CD4-positive, alpha-beta memory T cell (primary cell): Measurements from ENCODE around the gene PSMB2. TPM values are rescaled to one million over a fixed set of nuclear protein-coding genes. Genes with fewer than 3 reads are reported as not detected.

ENCODE experiments used
- CTCF ChIA-PET: fragments of 350-600 bp; sonication (Branson Sonifier 250); formaldehyde crosslinking; loops from one replicate; lab custom pipeline; 2021; ENCODE audit warnings: inconsistent platforms; ENCODE audit not compliant: partially characterized antibody; lab: Charles Lee
- POLR2A ChIA-PET: fragments of 350-600 bp; sonication (Branson Sonifier 250); formaldehyde crosslinking; loops from one replicate; lab custom pipeline; 2021; ENCODE audit not compliant: partially characterized antibody; lab: Charles Lee
- DNase-seq, 5 donors: peaks; one replicate each; pipeline versions ENCODE4 v3.0.0 to v3.0.0-alpha.2; 2020 to 2022; ENCODE audit warnings: mixed read lengths in 1 of 5
- H3K27ac ChIP-seq: one replicate; pipeline ENCODE4 v1.7.0; 2013; ENCODE audit warnings: low read depth, low read length
- H3K27me3 ChIP-seq: 2 replicates; pipeline ENCODE4 v1.7.0; 2013; ENCODE audit warnings: mild to moderate bottlenecking, low read length, moderate library complexity; ENCODE audit not compliant: insufficient read depth
- H3K36me3 ChIP-seq: 2 replicates; pipeline ENCODE4 v1.7.0; 2013; ENCODE audit warnings: mild to moderate bottlenecking, low read length, moderate library complexity; ENCODE audit not compliant: insufficient read depth
- H3K4me1 ChIP-seq: 2 replicates; pipeline ENCODE4 v1.7.0; 2013; ENCODE audit warnings: mild to moderate bottlenecking, low read length, moderate library complexity; ENCODE audit not compliant: insufficient read depth
- H3K4me3 ChIP-seq, 2 donors: one replicate each; pipeline ENCODE4 v1.7.0; 2013; ENCODE audit warnings: low read length in 2 of 2, mild to moderate bottlenecking in 1 of 2
- H3K9me3 ChIP-seq, 2 donors: one replicate each; pipeline ENCODE4 v1.7.0; 2013; ENCODE audit warnings: low read length in 2 of 2, control low read depth in 1 of 2; ENCODE audit not compliant: control insufficient read depth in 1 of 2
- H3K27ac Mint-ChIP-seq, 7 donors: one replicate each; pipeline ENCODE4 v1.8.0; 2020 to 2021; ENCODE audit warnings: mixed read lengths in 7 of 7, mild to moderate bottlenecking in 6 of 7, inconsistent platforms in 3 of 7, moderate library complexity in 3 of 7
- H3K27me3 Mint-ChIP-seq, 2 donors: one replicate each; pipeline ENCODE4 v1.8.0; 2020 to 2021; ENCODE audit warnings: mixed read lengths in 2 of 2
- H3K36me3 Mint-ChIP-seq, 2 donors: one replicate each; pipeline ENCODE4 v1.8.0; 2020 to 2021; ENCODE audit warnings: mixed read lengths in 2 of 2, inconsistent platforms in 1 of 2, mild to moderate bottlenecking in 1 of 2
- H3K4me1 Mint-ChIP-seq, 4 donors: one replicate each; pipeline ENCODE4 v1.8.0; 2020 to 2021; ENCODE audit warnings: mixed read lengths in 4 of 4, mild to moderate bottlenecking in 1 of 4
- H3K4me3 Mint-ChIP-seq, 8 donors: one replicate each; pipeline ENCODE4 v1.8.0; 2020 to 2021; ENCODE audit warnings: mixed read lengths in 8 of 8, mild to moderate bottlenecking in 7 of 8, moderate library complexity in 6 of 8, inconsistent platforms in 3 of 8
- H3K9me3 Mint-ChIP-seq, 8 donors: one replicate each; pipeline ENCODE4 v1.8.0; 2020 to 2021; ENCODE audit warnings: mixed read lengths in 8 of 8, mild to moderate bottlenecking in 5 of 8, inconsistent platforms in 3 of 8, moderate library complexity in 1 of 8
- intact Hi-C: fragments of 100-400 bp; cut with micrococcal nuclease; formaldehyde crosslinking; loops from one replicate; pipeline ENCODE4 v1.15.1; 2023
- polyA plus RNA-seq, 2 donors: library from polyadenylated mRNA; unstranded; fragments of 300-500 nt; fragmentation: Illumina TruSeq; gene quantifications; one replicate each; pipeline ENCODE4 v1.2.3, GENCODE V29; 2021
- total RNA-seq, 2 experiments: library from RNA; stranded (reverse); gene quantifications; one replicate each; pipeline ENCODE4 v1.2.3, GENCODE V29; 2021

PSMB2 gene
- total and polyA plus RNA-seq, 4 experiments from 2014 or later: 25.5 to 73.2 (median 49.6) TPM

GRCh38 chr1:35563166-35563565, 78.2 kb downstream of the PSMB2 start:
- Mint-ChIP-seq H3K27me3 (no peaks in the 10 kb centered on the region), H3K9me3 (no peaks in the 10 kb centered on the region), H3K4me1 (peaks cover 15 to 42% (median 21%) of the 10 kb centered on the region in 4 donors), H3K4me3 (no peak overlapping the region), H3K27ac (peak overlapping the region in 5 of 7 donors; percentile 22 to 83 (median 74)), H3K36me3 (peaks cover 5 to 38% of the 10 kb centered on the region in 2 donors)
- Histone ChIP-seq H3K36me3 (peaks cover 7% of the 10 kb centered on the region), H3K27ac (no peak overlapping the region), H3K4me3 (no peak overlapping the region), H3K9me3 (no peaks in the 10 kb centered on the region), H3K4me1 (peaks cover 14% of the 10 kb centered on the region), H3K27me3 (no peaks in the 10 kb centered on the region)
- no peak for DNase-seq
- intact Hi-C loops: loop anchor here (10.0 kb wide), 1 partner anchor 82 kb away; the partner anchor contains the start of gene PSMB2
- ChIA-PET POLR2A (interaction anchor here (1.0 to 1.8 kb wide), 2 partner anchors 57 to 112 kb away, joined by 3 to 8 read pairs; no protein-coding TSS in a partner anchor), CTCF (interaction anchor here (1.3 to 5.2 kb wide), 4 partner anchors 24 to 361 kb away, joined by 3 to 69 read pairs (median 4); no protein-coding TSS in a partner anchor)

- Mint-ChIP-seq H3K9me3 (no peaks in the 10 kb centered on the region), H3K4me3 (no peak overlapping the region), H3K27ac (peak overlapping the region in 5 of 7 donors; percentile 13 to 74 (median 50)), H3K36me3 (peaks cover 5 to 46% of the 10 kb centered on the region in 2 donors), H3K4me1 (peaks cover 15 to 52% (median 23%) of the 10 kb centered on the region in 4 donors), H3K27me3 (no peaks in the 10 kb centered on the region)
- CTCF ChIA-PET: interaction anchor here (0.8 to 5.2 kb wide), 7 partner anchors 23 to 360 kb away, joined by 3 to 69 read pairs (median 3); no protein-coding TSS in a partner anchor
- Histone ChIP-seq H3K36me3 (peaks cover 7% of the 10 kb centered on the region), H3K27ac (no peak overlapping the region), H3K4me1 (peaks cover 17% of the 10 kb centered on the region), H3K27me3 (no peaks in the 10 kb centered on the region), H3K9me3 (no peaks in the 10 kb centered on the region), H3K4me3 (no peak overlapping the region)
- DNase-seq: no peak
- POLR2A ChIA-PET: interaction anchor here (0.7 to 1.8 kb wide), 5 partner anchors 16 to 207 kb away, joined by 3 to 8 read pairs (median 3); partner anchors contain the start of gene CLSPN
- intact Hi-C loops: loop anchor here (10.0 kb wide), 1 partner anchor 83 kb away; the partner anchor contains the start of gene PSMB2
Measured at GRCh38 chr1:35561972-35562680, 79.2 kb downstream of the PSMB2 start.

- Mint-ChIP-seq H3K4me3 (peak overlapping the region in 2 of 8 donors; percentile 8 to 40), H3K4me1 (peaks cover 18 to 56% (median 26%) of the 10 kb centered on the region in 4 donors), H3K27me3 (no peaks in the 10 kb centered on the region), H3K9me3 (no peaks in the 10 kb centered on the region), H3K27ac (peak overlapping the region; percentile 6 to 72 (median 50)), H3K36me3 (peaks cover 5 to 46% of the 10 kb centered on the region in 2 donors)
- peaks cover 20% of the 10 kb centered on the region for H3K4me1 ChIP-seq
- intact Hi-C loops: loop anchor here (10.0 kb wide), 1 partner anchor 83 kb away; the partner anchor contains the start of gene PSMB2
- no peak for DNase-seq
- H3K9me3 ChIP-seq: no peaks in the 10 kb centered on the region
- H3K27me3 ChIP-seq: no peaks in the 10 kb centered on the region
- ChIA-PET CTCF (interaction anchor here (0.8 to 5.2 kb wide), 8 partner anchors 22 to 359 kb away, joined by 3 to 69 read pairs (median 4); no protein-coding TSS in a partner anchor), POLR2A (interaction anchor here (0.7 to 1.8 kb wide), 4 partner anchors 16 to 208 kb away, joined by 3 to 8 read pairs (median 4); partner anchors contain the start of gene CLSPN)
- no peak overlapping the region for H3K4me3 ChIP-seq
- peaks cover 7% of the 10 kb centered on the region for H3K36me3 ChIP-seq
- no peak overlapping the region for H3K27ac ChIP-seq
Measured at GRCh38 chr1:35561297-35561971, 79.9 kb downstream of the PSMB2 start.

- POLR2A ChIA-PET: interaction anchor here (1.2 to 2.1 kb wide), 3 partner anchors 11 to 55 kb away, joined by 3 to 8 read pairs (median 4); no protein-coding TSS in a partner anchor
- Mint-ChIP-seq H3K9me3 (no peaks in the 10 kb centered on the region), H3K36me3 (peaks cover 5 to 47% of the 10 kb centered on the region in 2 donors), H3K4me3 (peak overlapping the region in 2 of 8 donors; percentile 58 to 61), H3K27ac (peak overlapping the region; percentile 82 to 100 (median 94)), H3K27me3 (no peaks in the 10 kb centered on the region), H3K4me1 (peaks cover 27 to 65% (median 35%) of the 10 kb centered on the region in 4 donors)
- no peaks in the 10 kb centered on the region for H3K27me3 ChIP-seq
- H3K4me1 ChIP-seq: peaks cover 29% of the 10 kb centered on the region
- H3K27ac ChIP-seq: no peak overlapping the region
- DNase-seq: no peak
- H3K4me3 ChIP-seq: no peak overlapping the region
- H3K9me3 ChIP-seq: no peaks in the 10 kb centered on the region
- intact Hi-C loops: loop anchor here (10.0 kb wide), 1 partner anchor 84 kb away; the partner anchor contains the start of gene PSMB2
- CTCF ChIA-PET: interaction anchor here (0.6 to 5.3 kb wide), 7 partner anchors 7 to 220 kb away, joined by 3 to 69 read pairs (median 4); no protein-coding TSS in a partner anchor
- H3K36me3 ChIP-seq: peaks cover 7% of the 10 kb centered on the region
Measured at GRCh38 chr1:35560256-35561225, 80.8 kb downstream of the PSMB2 start.

GRCh38 chr1:35559317-35559944, 81.9 kb downstream of the PSMB2 start:
- peaks cover 33 to 71% (median 41%) of the 10 kb centered on the region in 4 donors for H3K4me1 Mint-ChIP-seq
- no peaks in the 10 kb centered on the region for H3K27me3 Mint-ChIP-seq
- POLR2A ChIA-PET: interaction anchor here (0.9 to 2.1 kb wide), 4 partner anchors 9 to 110 kb away, joined by 3 to 8 read pairs (median 4); no protein-coding TSS in a partner anchor
- Histone ChIP-seq H3K27ac (peak overlapping the region; percentile 70), H3K4me1 (peaks cover 40% of the 10 kb centered on the region), H3K36me3 (peaks cover 7% of the 10 kb centered on the region), H3K27me3 (no peaks in the 10 kb centered on the region), H3K4me3 (no peak overlapping the region), H3K9me3 (no peaks in the 10 kb centered on the region)
- peaks cover under 1 to 47% of the 10 kb centered on the region in 2 donors for H3K36me3 Mint-ChIP-seq
- intact Hi-C loops: loop anchor here (5.0 kb wide), 2 partner anchors 52 to 367 kb away; partner anchors contain the start of gene SFPQ
- peak overlapping the region; percentile 82 to 100 (median 94) for H3K27ac Mint-ChIP-seq
- peak overlapping the region; percentile 36 to 73 (median 62) for H3K4me3 Mint-ChIP-seq
- DNase-seq: peak in 4 of 5 donors; percentile 40 to 71 (median 43)
- CTCF ChIA-PET: interaction anchor here (0.5 to 5.3 kb wide), 4 partner anchors 8 to 209 kb away, joined by 3 to 69 read pairs (median 16); no protein-coding TSS in a partner anchor
- no peaks in the 10 kb centered on the region for H3K9me3 Mint-ChIP-seq
